Activated naive CD4-positive, alpha-beta T cell (primary cell): ENCODE measurements around the gene CYFIP2.

Experiments
- DNase-seq, 4 experiments: peaks; one replicate each; lab custom pipeline; 2025; lab: John Stamatoyannopoulos, UW

Gene CYFIP2

DNA sequence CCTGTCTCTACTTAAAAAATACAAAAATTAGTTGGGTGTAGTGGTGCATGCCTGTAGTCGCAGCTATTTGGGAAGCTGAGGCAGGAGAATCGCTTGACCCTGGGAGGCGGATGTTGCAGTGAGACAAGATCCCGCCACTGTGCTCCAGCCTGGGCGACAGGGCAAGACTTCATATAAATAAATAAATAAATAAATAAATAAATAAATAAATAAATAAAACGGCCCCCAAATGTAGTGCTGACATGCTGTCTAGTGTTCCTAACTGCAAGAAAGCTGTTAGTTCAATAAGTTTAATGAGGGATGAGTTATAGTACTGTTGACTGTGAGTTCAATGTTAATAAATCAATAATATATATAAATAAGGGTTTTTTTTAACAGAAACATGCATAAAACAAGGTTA lies 7.5 kb upstream of the CYFIP2 start:
- no peak for DNase-seq

DNA sequence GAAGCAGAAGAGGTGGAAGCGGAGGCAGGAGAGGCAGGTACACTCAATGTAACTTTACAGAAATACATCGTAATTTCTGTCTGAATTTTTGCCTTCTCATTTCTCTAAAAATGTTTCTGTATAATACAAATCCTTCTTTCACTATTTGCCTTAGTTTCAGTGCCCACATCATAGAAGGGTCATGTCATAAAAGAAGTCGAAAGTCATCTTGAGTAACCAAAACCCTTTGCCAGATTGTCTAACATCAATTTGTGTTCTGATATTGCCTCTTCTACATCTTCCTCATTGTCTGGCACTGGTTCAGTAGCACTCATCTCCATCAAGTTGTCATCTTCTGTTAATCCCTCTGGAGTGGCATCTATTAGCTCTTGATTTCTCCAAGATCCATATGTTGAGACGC lies 6.2 kb upstream of the CYFIP2 start:
- no peak for DNase-seq

DNA sequence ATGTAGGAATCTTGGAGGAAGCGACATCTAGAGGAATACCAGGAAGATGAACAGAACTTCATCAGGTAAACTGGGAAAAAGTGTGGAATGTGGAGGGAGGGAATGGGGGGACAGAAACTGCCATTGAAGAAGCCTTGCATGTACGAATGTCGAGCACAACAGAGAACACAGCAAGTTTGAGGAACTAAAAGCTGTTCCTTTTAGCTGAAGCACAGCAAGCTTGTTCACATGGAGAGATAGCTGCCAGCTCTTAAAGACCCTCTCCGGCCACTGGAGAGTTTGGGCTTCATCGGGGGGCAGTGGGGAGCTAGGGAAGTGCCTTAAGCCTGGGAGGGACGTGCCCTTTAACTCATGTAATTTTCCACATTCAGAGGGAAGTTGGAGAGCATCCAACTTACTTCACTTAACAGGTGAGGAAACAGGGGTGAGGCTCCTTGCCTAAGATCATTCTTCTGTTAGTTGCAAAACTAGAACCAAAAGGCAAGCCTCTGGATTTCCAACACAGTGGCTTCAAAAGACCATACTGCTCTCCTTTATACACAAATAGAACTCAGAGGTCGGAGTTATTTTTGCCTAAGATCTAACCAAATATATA lies 2.3 kb upstream of the CYFIP2 start:
- no peak for DNase-seq

DNA sequence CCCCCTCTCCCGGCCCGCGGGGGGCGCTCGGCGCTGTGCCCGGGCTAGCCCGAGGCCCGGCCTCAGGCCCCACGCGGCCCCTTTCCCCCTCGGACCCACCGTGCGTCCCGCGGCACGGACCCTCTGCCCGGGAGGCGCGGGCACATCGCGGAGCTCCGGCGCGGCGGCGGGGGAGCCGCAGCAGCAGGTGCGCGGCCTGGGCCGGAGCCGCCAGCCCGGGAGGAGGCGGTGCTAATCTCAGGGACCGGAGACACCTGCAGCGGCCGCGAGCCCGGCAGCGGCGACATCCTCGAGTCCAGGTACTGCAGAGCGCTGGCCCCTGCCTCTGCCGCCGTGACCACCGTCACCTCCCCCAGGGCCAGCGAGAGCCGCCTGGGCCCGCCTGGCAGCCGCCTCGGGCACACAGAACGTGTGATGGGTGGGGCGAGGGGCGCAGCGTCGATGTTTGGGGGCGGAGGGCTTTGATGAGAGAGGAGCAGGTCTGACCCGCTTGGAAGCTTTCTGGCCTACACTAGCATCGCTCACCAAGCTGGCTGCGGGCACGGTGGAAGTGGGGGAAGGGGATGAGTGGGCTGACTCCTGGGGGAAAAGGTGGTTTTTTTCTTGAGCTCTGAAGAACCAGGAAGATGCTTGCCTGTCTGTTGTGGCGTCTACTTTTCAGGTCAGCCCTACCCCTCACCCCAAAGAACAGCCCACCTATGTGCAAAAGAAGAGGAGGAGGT lies 524 bp downstream of the CYFIP2 start:
- DNase-seq, result peak in 3 of 4 experiments; percentile 9 to 41 (median 33)

DNA sequence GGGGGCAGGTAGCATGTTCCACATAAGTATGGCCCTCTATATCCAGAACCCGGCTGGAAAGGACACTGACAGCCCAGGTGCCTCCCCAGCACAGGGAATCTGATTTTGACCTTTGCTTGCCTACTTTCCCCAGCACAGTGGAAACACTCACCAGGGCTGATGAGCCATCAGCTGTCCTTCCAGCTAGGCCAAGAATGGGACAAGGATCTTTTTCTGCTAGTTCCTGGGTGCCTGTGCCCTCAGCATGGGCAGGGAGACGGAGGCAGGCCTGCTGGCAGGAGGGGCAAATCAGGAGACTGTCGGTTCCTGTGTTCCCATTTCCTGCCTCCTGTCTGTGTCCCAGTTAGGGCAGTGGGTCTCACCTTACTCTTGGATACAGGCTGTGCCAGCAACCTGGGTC lies 1.1 kb downstream of the CYFIP2 start:
- no peak for DNase-seq

DNA sequence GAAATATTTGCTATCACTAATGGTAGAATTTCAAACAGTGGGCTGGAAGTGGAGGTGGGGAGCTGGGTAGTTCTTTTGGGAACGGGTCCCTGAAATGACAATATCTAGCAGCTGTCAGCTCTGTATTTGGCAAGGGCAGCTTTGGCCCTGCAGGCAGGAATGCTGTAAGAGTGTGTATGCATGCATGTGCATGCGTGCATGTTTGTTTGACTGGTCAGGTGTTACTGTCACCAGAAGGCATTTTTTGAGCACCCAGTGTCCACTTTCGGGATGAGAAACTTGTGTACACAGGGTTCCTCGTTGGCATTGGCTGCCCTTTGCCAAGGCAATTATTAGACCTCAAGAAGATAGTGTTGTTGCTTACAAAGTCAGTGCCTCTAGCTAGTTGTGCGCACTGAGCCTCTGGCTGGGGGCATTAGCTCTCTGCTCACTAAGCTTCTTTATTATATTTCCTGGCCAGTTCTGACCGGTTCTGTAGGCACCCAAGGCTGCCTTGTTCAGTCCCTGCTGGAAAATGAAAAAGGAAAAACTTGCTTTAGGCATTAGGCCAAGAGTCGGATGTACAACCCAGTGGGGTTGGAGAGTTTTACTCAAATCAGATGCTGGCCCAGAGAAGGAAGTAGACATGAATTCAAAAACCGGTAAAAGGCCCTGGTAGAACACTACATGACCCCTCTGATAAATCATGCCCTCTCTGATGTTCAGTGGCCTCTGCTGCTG lies 2.0 kb downstream of the CYFIP2 start:
- no peak for DNase-seq

DNA sequence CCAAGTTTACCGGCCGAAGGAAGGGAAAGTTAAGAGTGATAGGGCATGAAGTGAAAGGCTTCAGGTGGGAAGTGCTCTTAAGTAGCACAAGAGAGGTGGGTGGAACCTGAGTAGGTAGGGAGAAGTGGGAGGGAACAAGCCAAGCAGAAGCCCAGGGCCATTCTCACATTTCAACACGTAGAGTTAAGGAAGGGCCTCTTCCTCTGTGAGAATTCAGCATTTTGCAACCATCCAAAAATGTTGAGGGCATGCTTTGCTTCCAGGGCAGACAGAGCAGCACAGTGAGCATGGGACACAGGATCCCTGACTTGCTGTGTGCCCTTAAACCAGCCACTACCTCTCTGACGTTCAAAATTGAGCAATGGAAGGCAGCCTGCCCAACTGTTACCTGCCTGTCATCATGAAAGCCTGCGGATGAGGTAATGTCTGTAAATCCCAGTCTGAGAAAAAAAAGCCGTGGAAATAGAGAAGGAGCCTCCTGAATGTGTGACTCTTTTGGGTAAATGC lies 3.3 kb downstream of the CYFIP2 start:
- DNase-seq, result no peak

DNA sequence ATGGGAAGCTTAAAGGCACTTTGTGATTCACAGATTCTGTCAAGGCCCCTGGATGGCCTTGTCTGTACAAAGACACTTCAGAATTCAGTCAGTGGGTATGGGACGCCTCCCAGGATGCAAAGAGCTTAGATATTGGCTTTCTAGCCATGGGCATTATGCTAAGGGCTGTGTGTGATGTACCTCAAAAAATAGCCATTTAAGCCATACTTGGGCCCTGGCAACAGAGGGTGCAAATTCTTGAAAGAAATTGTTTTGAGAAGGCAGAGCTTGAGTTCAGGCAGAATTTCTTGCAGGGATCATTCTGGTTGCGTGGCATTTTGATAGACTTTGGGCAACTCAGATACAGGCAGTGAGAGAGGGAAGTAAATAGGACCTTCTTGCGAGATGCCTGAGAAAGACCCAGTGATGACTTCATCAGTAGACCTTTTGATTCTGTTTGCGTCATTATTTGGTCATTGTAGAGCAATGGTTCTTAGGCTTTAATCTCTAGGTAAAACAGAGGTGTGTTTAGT lies 3.9 kb downstream of the CYFIP2 start:
- no peak for DNase-seq

DNA sequence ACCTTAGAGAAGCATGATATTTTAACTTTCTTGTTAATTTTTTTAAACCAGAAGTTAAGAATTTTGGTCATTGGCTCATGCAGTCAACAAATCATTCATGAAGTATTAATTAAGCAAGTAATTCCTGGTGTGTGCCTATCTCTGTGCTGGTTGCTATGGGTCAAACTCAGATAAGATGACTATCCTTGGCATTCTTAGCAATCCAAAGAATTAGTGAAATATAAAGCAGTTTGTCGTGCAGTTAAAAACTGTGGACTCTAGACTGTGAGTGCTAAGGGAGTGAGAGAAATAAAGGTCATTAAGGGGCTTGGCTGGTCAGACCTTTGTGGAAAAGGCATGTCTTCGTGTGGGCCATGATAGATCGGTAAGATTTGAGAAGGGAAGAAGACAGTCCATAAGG lies 4.8 kb downstream of the CYFIP2 start:
- DNase-seq, result no peak

DNA sequence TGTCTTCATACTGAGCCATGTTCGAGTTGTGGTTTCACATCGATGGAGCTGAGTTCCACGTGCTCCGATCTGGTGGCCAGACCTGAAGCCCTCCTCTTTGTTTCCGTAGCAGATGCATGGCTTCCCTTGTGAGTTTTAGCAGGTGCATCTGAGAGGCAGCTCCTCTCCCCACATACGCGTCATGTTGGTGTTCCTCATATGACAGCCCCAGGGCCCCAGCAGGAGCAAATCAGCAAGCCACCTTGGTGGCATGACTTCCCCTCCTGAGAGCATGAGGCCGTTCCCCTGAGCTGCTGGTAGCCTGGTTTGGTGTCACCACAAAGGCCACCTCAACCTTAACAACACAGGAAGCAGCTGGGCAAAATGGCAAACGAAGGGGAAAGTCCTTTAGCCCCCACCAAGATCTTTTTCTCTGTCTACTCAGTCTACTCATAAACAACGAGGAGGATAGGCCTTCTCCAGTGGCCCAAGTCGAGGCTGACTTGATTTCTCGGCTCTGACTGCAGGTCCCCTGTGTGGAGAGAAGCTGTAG lies 5.9 kb downstream of the CYFIP2 start:
- peak; percentile 27 to 69 (median 50) for DNase-seq

DNA sequence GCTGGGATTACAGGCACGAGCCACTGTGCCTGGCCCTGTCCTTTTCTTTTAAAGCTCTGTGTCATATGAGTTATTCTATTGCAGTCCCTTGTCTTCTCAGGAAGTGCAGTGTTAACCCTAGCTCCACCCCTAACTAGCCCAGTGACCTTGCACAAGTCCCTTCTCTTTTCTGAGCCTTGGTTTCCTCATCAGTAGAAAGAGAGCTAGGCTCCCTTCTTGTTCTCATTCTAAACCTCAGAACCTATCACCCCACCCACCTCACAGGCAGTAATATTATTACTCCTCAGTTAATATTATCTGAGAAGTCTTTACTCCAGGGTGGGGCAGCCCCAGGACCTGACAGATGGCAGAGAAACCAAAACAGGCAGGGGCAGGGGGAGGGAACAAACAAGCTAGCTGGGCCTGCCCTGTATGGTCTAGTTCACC lies 7.2 kb downstream of the CYFIP2 start:
- no peak for DNase-seq

DNA sequence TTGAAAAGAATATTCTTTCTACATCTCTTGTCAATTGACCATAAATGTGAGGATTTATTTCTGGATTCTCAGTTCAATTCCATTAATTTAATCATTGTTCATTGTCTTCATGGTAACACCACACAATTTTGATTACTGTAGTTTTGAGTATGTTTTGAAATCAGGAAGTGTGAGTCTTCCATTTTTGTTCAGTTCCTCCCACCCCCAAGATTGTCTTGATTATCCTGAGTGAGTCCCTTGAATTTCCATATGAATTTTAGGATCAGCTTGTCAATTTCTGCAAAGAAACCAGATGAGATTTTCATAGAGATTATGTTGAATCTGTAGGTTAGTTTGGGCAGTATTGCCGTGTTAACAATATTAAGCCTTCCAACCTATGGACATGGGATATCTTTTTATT lies 9.5 kb downstream of the CYFIP2 start:
- DNase-seq, result no peak

DNA sequence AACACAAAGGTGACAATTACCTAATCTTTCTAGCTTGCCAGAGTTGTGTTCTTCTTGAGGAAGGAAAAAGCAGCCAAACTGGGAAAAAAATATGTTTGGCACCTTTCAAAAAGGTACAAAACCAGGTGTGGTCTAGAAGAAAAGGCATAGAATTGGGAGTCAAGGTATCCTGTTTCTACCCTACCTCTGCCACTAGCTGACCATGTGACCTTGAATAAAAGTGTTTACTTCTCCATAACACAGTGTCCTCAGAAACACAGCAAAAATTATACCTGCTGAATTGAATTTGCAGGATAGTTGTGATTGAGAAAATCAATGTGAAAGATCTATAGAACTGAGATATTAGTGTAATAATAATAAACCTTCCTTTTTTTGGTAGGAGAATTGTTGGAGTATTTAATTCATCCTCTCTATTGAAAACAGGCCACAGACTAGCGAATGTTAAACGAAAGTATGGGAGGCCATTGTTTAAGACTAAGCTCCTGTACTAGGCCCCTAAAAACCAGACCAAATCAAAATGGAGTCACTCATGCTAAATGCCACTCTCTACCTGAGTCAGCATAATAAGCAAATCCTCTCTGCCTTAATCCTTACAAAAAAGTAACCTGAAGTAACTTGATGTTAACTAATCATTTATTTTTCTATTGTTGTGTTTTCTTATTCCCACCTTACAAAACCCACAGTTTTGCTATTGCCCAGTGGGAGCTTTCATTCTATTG lies 12.6 kb downstream of the CYFIP2 start:
- no peak for DNase-seq

DNA sequence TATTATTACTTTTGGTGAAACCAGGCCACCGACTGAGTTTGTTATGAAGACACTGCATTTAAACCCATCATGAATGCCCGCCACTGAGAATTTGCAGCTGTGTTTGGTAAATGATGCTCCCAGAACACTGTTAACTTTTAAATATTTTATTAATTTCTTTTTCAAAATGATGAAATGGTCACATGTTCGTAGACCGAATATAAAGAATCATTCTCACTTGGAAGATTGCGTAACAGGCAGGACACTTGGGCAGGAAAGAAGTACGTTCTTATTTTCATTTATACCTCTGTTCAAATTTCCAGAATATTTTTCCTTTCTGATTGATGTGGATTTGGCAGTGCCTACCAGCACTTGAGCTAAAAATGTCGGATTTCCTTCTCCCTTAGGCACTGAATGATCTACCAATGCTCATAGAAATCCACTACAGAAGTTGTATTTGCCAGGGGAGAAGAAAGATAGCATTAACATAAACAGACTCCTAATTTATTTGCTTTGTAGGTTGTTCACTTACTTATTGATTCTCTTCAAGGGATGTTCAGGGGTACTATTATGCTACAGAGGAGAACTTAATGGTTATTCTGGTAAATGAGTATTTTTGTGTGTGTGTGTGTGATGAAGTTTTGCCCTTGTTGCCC lies 13.8 kb downstream of the CYFIP2 start:
- no peak for DNase-seq

DNA sequence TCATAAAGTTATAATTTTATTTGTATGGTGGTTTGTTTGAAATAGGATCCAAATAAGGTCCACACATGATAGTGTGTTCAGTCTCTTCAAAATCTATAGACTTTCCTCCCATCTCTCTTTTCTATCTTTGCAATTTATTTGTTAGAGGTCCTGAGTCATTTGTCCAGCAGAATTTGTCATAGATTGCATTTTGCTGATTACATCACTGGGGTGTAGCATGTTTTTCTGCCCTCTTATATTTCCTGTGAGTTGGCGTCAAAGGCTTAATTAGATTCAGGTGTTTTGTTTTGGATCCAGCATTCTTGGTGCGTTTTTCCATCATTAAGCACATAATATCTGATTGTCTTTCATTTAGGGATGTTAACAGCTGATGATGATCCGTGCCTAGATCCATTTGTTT lies 15.0 kb downstream of the CYFIP2 start:
- DNase-seq, result no peak

DNA sequence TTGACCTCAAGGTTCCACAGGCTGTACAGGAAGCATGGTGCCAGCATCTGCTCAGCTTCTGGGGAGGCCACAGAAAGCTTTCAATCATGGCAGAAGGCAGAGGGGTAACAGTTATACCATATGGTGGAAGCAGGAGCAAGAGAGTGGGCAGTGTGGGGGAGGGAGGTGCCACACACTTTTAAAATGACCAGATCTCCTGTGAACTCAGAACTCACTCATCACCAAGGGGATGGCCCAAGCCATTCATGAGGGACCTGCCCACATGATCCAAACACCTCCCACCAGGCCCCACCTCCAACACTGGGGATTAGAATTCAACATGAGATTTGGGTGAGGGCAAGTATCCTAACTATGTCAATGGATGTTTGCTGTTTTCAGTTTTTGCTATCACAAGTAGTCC lies 16.2 kb downstream of the CYFIP2 start:
- DNase-seq, result no peak

DNA sequence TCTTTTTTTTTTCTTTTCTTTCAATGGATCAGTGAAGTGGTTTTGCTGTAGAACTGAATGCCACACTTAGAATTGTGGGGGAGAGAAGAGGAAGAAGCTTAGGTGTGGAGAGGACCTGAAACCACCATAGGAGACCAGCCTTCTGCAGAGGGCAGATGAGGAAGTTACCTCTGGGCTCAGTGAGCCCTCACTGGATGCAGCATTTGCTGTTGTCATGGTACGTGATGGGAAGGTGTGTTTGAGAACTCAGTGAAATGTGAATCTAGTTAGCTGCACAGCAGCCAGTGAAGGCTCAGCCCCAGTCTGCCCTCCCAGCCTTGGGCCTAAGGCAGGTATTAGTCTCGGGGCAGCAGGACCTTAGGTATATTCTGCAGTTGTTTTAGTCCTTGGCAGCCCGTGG lies 17.5 kb downstream of the CYFIP2 start:
- no peak for DNase-seq

DNA sequence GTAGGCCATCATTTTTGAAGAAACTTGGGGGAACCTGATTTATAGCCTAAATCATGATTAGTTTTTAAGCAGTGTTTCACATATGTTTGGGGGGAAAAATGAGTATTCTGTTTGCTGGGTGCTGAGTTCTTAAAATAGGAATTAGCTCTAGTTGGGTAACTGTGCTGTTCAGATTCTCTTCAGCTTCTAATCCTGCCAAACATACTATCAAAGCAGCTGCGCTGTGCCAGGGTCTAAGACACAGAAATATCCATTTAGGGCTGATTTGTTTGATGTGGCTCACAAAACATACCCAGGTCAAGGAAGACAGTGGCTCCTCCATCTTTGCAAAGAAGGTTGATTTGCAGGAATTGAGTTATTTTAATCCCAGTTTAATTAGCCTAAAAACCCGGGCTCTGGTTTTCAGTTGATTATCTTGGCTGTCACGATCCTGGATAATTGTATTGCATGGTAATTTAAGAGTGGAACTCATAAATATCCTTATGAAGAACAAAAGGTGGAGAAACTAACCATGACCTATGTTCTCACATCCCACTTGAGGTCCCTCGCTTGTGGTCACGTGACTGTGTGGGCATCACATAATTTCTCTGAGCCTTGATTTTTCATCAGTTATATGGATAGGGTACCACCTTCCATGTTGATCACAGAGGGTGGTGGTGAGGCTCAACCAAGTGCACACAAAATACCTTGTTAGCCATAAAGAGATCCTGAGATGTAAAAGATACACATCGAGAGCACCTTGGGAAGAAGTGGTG lies 18.7 kb downstream of the CYFIP2 start:
- no peak for DNase-seq

DNA sequence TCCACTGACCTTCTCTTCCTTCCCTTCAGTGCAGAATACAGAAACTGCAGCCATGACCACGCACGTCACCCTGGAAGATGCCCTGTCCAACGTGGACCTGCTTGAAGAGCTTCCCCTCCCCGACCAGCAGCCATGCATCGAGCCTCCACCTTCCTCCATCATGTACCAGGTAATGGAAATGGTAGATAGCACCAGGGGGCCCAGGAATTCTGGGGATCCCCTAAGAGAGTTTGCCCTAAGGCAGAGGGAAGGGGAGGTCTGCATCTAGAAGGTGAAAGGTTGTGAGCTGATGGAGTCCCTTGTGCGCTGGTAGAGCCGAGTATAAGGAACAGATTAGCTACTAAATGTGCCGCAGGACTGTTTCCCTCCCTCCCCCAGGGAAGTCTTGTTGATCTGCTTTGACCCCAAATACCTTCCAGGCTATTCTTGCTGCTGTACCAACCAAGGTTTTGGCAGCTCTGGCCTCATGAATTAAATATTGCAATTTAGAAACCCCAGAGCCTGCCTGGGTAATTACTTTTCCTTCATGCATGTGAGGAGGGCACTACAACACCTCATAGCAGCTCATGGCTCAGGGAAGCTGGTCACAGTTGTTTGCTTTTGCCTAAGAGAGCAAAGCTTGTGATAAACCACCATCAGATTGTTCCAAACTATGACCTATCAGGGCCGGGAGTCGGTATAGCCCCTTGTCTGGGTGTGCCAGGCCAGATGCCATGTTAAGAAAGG lies 19.6 kb downstream of the CYFIP2 start:
- no peak for DNase-seq

DNA sequence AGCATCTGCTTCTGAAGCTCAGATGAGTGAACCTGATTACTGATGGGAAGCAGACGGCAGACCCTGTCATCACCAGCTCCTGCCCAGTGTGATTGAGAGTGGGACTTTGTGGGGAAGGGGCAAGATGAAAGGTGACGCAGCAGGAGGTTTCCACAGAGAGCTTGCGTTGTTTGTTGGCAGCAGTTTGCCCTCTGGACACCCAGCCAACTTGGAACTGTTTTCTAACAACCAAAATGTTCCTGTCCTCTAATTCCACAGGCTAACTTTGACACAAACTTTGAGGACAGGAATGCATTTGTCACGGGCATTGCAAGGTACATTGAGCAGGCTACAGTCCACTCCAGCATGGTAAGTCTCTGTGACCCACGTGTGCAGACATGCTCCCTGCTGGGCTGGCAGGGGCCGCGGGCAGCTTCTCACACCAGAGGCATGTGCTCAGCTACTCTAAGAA lies 20.9 kb downstream of the CYFIP2 start:
- no peak for DNase-seq
